ENCODE data around the gene ANK3. TPM values are rescaled to one million over a fixed set of nuclear protein-coding genes. Genes with fewer than 3 reads are reported as not detected.

ANK3 gene
- polyA plus RNA-seq, 1 experiment: 0.13 TPM

GRCh38 chr10:60358282-60358681 is 31.4 kb downstream of the ANK3 start:
- POLR2A ChIA-PET: no interaction called here
- Histone ChIP-seq H3K36me3 (ENCODE audit: control insufficient read depth, insufficient read depth, low read length) (no peaks in the 10 kb centered on the region), H3K4me3 (ENCODE audit: low read depth, low read length) (no peak overlapping the region), H3K27me3 (ENCODE audit: control insufficient read depth, insufficient read depth, low read length) (no peaks in the 10 kb centered on the region; the same call in 1 of the 2 replicates)
- CTCF ChIA-PET: no interaction called here
- no peak for TF ChIP-seq CTCF (IDR thresholded peaks at IDR 0.05; ENCODE audit: insufficient read depth, low read depth, low read length)
- no peak for DNase-seq (ENCODE audit: low read depth)

GRCh38 chr10:60353519-60354258 is 36.0 kb downstream of the ANK3 start:
- CTCF ChIA-PET: no interaction called here
- TF ChIP-seq CTCF (IDR thresholded peaks at IDR 0.05; ENCODE audit: insufficient read depth, low read depth, low read length): no peak
- no peak for DNase-seq (ENCODE audit: low read depth)
- Histone ChIP-seq H3K36me3 (ENCODE audit: control insufficient read depth, insufficient read depth, low read length) (no peaks in the 10 kb centered on the region), H3K4me3 (ENCODE audit: low read depth, low read length) (no peak overlapping the region), H3K27me3 (ENCODE audit: control insufficient read depth, insufficient read depth, low read length) (no peaks in the 10 kb centered on the region)
- POLR2A ChIA-PET: no interaction called here

DNA sequence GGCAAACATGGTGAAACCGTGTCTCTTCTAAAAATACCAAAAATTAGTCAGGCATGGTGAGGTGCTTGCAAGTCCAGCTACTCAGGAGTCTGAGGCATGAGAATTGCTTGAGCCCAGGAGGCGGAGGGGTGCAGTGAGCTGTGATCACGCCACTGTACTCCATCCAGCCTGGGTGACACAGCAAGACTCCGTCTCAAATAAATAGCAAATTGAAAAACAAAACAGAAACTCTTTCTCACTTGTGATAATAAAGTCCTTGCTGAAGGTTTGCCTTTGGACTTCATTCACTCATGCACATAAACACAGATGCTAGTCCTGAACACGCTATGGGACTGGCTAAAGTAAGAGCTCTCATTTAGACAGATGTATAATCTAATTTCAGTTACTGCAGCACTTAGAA is 37.6 kb downstream of the ANK3 start:
- CTCF ChIA-PET: interaction anchor here (1.9 kb wide), 1 partner anchor 13 kb away, joined by 6 read pairs; no protein-coding TSS in a partner anchor

GRCh38 chr10:60351191-60351853 is 38.4 kb downstream of the ANK3 start:
- no peak overlapping the region for H3K4me3 ChIP-seq (ENCODE audit: low read depth, low read length)
- H3K36me3 ChIP-seq (ENCODE audit: control insufficient read depth, insufficient read depth, low read length): no peaks in the 10 kb centered on the region
- H3K27me3 ChIP-seq (ENCODE audit: control insufficient read depth, insufficient read depth, low read length): no peaks in the 10 kb centered on the region
- ChIA-PET POLR2A (no interaction called here), CTCF (interaction anchor here (1.9 kb wide), 1 partner anchor 12 kb away, joined by 6 read pairs; no protein-coding TSS in a partner anchor)
- TF ChIP-seq CTCF (IDR thresholded peaks at IDR 0.05; ENCODE audit: insufficient read depth, low read depth, low read length): no peak
- DNase-seq (ENCODE audit: low read depth): no peak

More for the DNA sequence above, 37.6 kb downstream of the ANK3 start:
- POLR2A ChIA-PET: no interaction called here
- no peak for DNase-seq (ENCODE audit: low read depth)
- H3K4me3 ChIP-seq (ENCODE audit: low read depth, low read length): no peak overlapping the region
- TF ChIP-seq CTCF (IDR thresholded peaks at IDR 0.05; ENCODE audit: insufficient read depth, low read depth, low read length): no peak
- H3K27me3 ChIP-seq (ENCODE audit: control insufficient read depth, insufficient read depth, low read length): no peaks in the 10 kb centered on the region
- H3K36me3 ChIP-seq (ENCODE audit: control insufficient read depth, insufficient read depth, low read length): no peaks in the 10 kb centered on the region

GRCh38 chr10:60350400-60350799 is 39.3 kb downstream of the ANK3 start:
- CTCF ChIA-PET: interaction anchor here (0.7 kb wide), 1 partner anchor 1252 kb away, joined by 3 read pairs; no protein-coding TSS in a partner anchor
- Histone ChIP-seq H3K4me3 (ENCODE audit: low read depth, low read length) (no peak overlapping the region), H3K27me3 (ENCODE audit: control insufficient read depth, insufficient read depth, low read length) (no peaks in the 10 kb centered on the region), H3K36me3 (ENCODE audit: control insufficient read depth, insufficient read depth, low read length) (no peaks in the 10 kb centered on the region)
- POLR2A ChIA-PET: interaction anchor here (0.6 kb wide), 1 partner anchor 1623 kb away, joined by 6 read pairs; no protein-coding TSS in a partner anchor
- TF ChIP-seq CTCF (IDR thresholded peaks at IDR 0.05; ENCODE audit: insufficient read depth, low read depth, low read length): no peak
- DNase-seq (ENCODE audit: low read depth): no peak

Measured in BJ (cell line).